H9 (cell line): ENCODE data around the gene FAM13A. TPM values are rescaled to one million over a fixed set of nuclear protein-coding genes. Genes with fewer than 3 reads are reported as not detected.

ENCODE experiments used
- DNase-seq: peaks from one replicate; pipeline ENCODE4 v3.0.0-alpha.2; 2017
- H2AFZ ChIP-seq: one replicate; pipeline ENCODE4 v1.6.1; 2013; ENCODE audit warnings: mild to moderate bottlenecking, low read length, control low read depth, moderate library complexity
- H2AK5ac ChIP-seq: 2 replicates; pipeline ENCODE4 v1.6.1; 2013; ENCODE audit warnings: low read length, control low read depth, mixed read lengths; ENCODE audit not compliant: insufficient read length
- H2BK120ac ChIP-seq: one replicate; pipeline ENCODE4 v1.6.1; 2013; ENCODE audit warnings: low read depth, mild to moderate bottlenecking, low read length, control low read depth, inconsistent platforms; ENCODE audit not compliant: poor library complexity, severe bottlenecking
- H2BK12ac ChIP-seq: 2 replicates; pipeline ENCODE4 v1.6.1; 2013; ENCODE audit warnings: low read length, control low read depth, mixed read lengths, low read depth; ENCODE audit not compliant: insufficient read length
- H2BK15ac ChIP-seq: 2 replicates; pipeline ENCODE4 v1.6.1; 2013; ENCODE audit warnings: low read depth, low read length, control low read depth
- H2BK20ac ChIP-seq: one replicate; pipeline ENCODE4 v1.6.1; 2013; ENCODE audit warnings: low read depth, mild to moderate bottlenecking, low read length, control low read depth, inconsistent platforms; ENCODE audit not compliant: poor library complexity, severe bottlenecking
- H2BK5ac ChIP-seq: 2 replicates; pipeline ENCODE4 v1.6.1; 2013; ENCODE audit warnings: low read length, control low read depth, mixed read lengths; ENCODE audit not compliant: insufficient read length
- H3K14ac ChIP-seq: 2 replicates; pipeline ENCODE4 v1.6.1; 2013; ENCODE audit warnings: low read length, control low read depth; ENCODE audit not compliant: insufficient read depth
- H3K18ac ChIP-seq: 2 replicates; pipeline ENCODE4 v1.6.1; 2013; ENCODE audit warnings: low read depth, mild to moderate bottlenecking, mixed read lengths, low read length, control low read depth; ENCODE audit not compliant: insufficient read length
- H3K23ac ChIP-seq: 2 replicates; pipeline ENCODE4 v1.6.1; 2013; ENCODE audit warnings: low read length, control low read depth, mixed read lengths, low read depth; ENCODE audit not compliant: insufficient read length
- H3K23me2 ChIP-seq: 2 replicates; pipeline ENCODE4 v1.6.1; 2013; ENCODE audit warnings: low read depth, mild to moderate bottlenecking, mixed read lengths, low read length, control low read depth; ENCODE audit not compliant: insufficient read length, poor library complexity, severe bottlenecking
- H3K27ac ChIP-seq: 2 replicates; pipeline ENCODE4 v1.5.1; 2013; ENCODE audit warnings: low read length, control low read depth, mixed read lengths, low read depth; ENCODE audit not compliant: insufficient read length
- H3K27me3 ChIP-seq: 2 replicates; pipeline ENCODE4 v1.6.1; 2013; ENCODE audit warnings: low read length, control low read depth, inconsistent platforms; ENCODE audit not compliant: insufficient read depth
- H3K4ac ChIP-seq: 2 replicates; pipeline ENCODE4 v1.6.1; 2013; ENCODE audit warnings: low read depth, mild to moderate bottlenecking, control low read depth, inconsistent platforms, low read length, moderate library complexity
- H3K4me1 ChIP-seq: 2 replicates; pipeline ENCODE4 v1.6.1; 2013; ENCODE audit warnings: low read length, control low read depth, inconsistent platforms; ENCODE audit not compliant: insufficient read depth
- H3K4me2 ChIP-seq: 2 replicates; pipeline ENCODE4 v1.6.1; 2013; ENCODE audit warnings: low read length, control low read depth, mixed read lengths; ENCODE audit not compliant: insufficient read length, insufficient read depth
- H3K56ac ChIP-seq: 2 replicates; pipeline ENCODE4 v1.6.1; 2013; ENCODE audit warnings: low read depth, mild to moderate bottlenecking, mixed read lengths, low read length, control low read depth; ENCODE audit not compliant: insufficient read length
- H3K79me1 ChIP-seq: 2 replicates; pipeline ENCODE4 v1.6.1; 2013; ENCODE audit warnings: low read depth, mild to moderate bottlenecking, moderate library complexity, low read length, control low read depth, inconsistent platforms; ENCODE audit not compliant: insufficient read depth, poor library complexity, severe bottlenecking
- H3K79me2 ChIP-seq: 2 replicates; pipeline ENCODE4 v1.6.1; 2013; ENCODE audit warnings: low read length, control low read depth, inconsistent platforms; ENCODE audit not compliant: insufficient read depth
- H3K9ac ChIP-seq: 2 replicates; pipeline ENCODE4 v1.6.1; 2013; ENCODE audit warnings: low read length, control low read depth, mixed read lengths; ENCODE audit not compliant: insufficient read length; ENCODE audit errors: extremely low read depth
- H3K9me3 ChIP-seq: one replicate; pipeline ENCODE4 v1.6.1; 2013; ENCODE audit warnings: low read depth, low read length, inconsistent platforms; ENCODE audit not compliant: control insufficient read depth
- H3T11ph ChIP-seq: one replicate; pipeline ENCODE4 v1.6.1; 2013; ENCODE audit warnings: mild to moderate bottlenecking, low read length, control low read depth, inconsistent platforms
- H4K20me1 ChIP-seq: one replicate; pipeline ENCODE4 v1.6.1; 2013; ENCODE audit not compliant: control insufficient read depth, insufficient read length, insufficient read depth
- H4K5ac ChIP-seq: 2 replicates; pipeline ENCODE4 v1.6.1; 2013; ENCODE audit warnings: low read depth, mild to moderate bottlenecking, mixed read lengths, low read length, control low read depth; ENCODE audit not compliant: insufficient read length
- H4K8ac ChIP-seq: replicated peaks from 2 replicates; pipeline ENCODE4 v1.6.1; 2013; ENCODE audit warnings: low read length, control low read depth, mixed read lengths, low read depth; ENCODE audit not compliant: insufficient read length
- H4K91ac ChIP-seq: 2 replicates; pipeline ENCODE4 v1.6.1; 2013; ENCODE audit warnings: low read depth, mild to moderate bottlenecking, moderate library complexity, mixed read lengths, low read length, control low read depth; ENCODE audit not compliant: insufficient read length
- H3K27ac Mint-ChIP-seq, 3 experiments: 2 replicates in 2 of 3; 3 replicates in 1 of 3; pipeline ENCODE4 v1.8.0; 2020 to 2021; ENCODE audit warnings: mixed read lengths in 3 of 3, mild to moderate bottlenecking in 1 of 3, moderate library complexity in 1 of 3
- H3K27me3 Mint-ChIP-seq: 2 replicates; pipeline ENCODE4 v1.8.0; 2021; ENCODE audit warnings: low read depth, mild to moderate bottlenecking, moderate library complexity, mixed read lengths
- H3K36me3 Mint-ChIP-seq, 3 experiments: 2 replicates in 2 of 3; 3 replicates in 1 of 3; pipeline ENCODE4 v1.8.0; 2020 to 2021; ENCODE audit warnings: low read depth in 3 of 3, mixed read lengths in 3 of 3; ENCODE audit not compliant: insufficient read depth in 1 of 3
- H3K4me1 Mint-ChIP-seq, 2 experiments: 2 replicates each; pipeline ENCODE4 v1.8.0; 2020; ENCODE audit warnings: mixed read lengths in 2 of 2
- H3K4me3 Mint-ChIP-seq, 2 experiments: 2 replicates in 1 of 2; 3 replicates in 1 of 2; pipeline ENCODE4 v1.8.0; 2020 to 2021; ENCODE audit warnings: mild to moderate bottlenecking in 2 of 2, mixed read lengths in 2 of 2, moderate library complexity in 1 of 2
- H3K9me3 Mint-ChIP-seq, 2 experiments: 2 replicates in 1 of 2; 3 replicates in 1 of 2; pipeline ENCODE4 v1.8.0; 2020; ENCODE audit warnings: mild to moderate bottlenecking in 2 of 2, mixed read lengths in 2 of 2, moderate library complexity in 1 of 2
- WGBS: extraction: QIAGEN DNeasy Blood & Tissue Kit; methylation state at CpG from one replicate; pipeline ENCODE4 v1.1.7; 2013; ENCODE audit warnings: missing lambda C conversion rate, low lambda C conversion rate, mixed read lengths; ENCODE audit not compliant: insufficient read length; ENCODE audit errors: extremely low coverage; 5-methylcytosine and 5-hydroxymethylcytosine counted together
- total RNA-seq: library from RNA; stranded (reverse); gene quantifications from 2 replicates; pipeline ENCODE4 v1.2.1, GENCODE V29; 2021
- TF ChIP-seq, protein P1 (sequence below): fragments of 200-600 bp; sonication (generic); conservative IDR thresholded peaks from 3 replicates; pipeline ENCODE4 v1.8.0; 2021; ENCODE audit warnings: antibody characterized with exemption, mild to moderate bottlenecking

Gene FAM13A
- total RNA-seq, 1 experiment from 2014 or later, result 12.7 TPM

DNA sequence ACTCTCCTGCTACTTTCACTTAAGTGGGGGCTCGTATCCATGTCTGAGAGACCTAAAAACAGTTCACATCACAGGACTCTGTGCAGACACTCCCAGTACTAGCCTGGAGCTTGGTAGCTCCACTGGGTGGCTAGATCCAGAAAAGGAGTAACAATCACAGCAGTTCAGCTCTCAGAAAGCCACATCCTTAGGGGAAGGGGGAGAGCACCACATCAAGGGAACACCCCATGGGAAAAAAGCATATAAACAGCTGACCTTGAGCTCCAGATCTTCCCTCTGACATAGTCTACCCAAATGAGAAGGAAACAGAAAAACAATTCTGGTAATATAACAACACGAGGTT is 175.8 kb downstream of the FAM13A start:
- no peak overlapping the region for H2AK5ac ChIP-seq
- H3K4me1 Mint-ChIP-seq, result peaks cover 15 to 17% of the 10 kb centered on the region in 2 experiments
- no peak overlapping the region for H3K4me3 Mint-ChIP-seq
- H2AFZ ChIP-seq, result no peak overlapping the region
- no peaks in the 10 kb centered on the region for H3K36me3 Mint-ChIP-seq
- peaks cover 3% of the 10 kb centered on the region for H3K79me1 ChIP-seq
- no peak overlapping the region for H2BK15ac ChIP-seq
- no peak overlapping the region for H4K5ac ChIP-seq
- no peak overlapping the region for H2BK12ac ChIP-seq
- no peak overlapping the region for H3T11ph ChIP-seq
- H3K4me2 ChIP-seq, result no peak overlapping the region
- TF ChIP-seq, protein P1, sequence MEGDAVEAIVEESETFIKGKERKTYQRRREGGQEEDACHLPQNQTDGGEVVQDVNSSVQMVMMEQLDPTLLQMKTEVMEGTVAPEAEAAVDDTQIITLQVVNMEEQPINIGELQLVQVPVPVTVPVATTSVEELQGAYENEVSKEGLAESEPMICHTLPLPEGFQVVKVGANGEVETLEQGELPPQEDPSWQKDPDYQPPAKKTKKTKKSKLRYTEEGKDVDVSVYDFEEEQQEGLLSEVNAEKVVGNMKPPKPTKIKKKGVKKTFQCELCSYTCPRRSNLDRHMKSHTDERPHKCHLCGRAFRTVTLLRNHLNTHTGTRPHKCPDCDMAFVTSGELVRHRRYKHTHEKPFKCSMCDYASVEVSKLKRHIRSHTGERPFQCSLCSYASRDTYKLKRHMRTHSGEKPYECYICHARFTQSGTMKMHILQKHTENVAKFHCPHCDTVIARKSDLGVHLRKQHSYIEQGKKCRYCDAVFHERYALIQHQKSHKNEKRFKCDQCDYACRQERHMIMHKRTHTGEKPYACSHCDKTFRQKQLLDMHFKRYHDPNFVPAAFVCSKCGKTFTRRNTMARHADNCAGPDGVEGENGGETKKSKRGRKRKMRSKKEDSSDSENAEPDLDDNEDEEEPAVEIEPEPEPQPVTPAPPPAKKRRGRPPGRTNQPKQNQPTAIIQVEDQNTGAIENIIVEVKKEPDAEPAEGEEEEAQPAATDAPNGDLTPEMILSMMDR, result no peak
- WGBS, result no CpG with 5 or more reads among the region's 2 CpGs
- no peaks in the 10 kb centered on the region for H3K27me3 ChIP-seq
- H3K79me2 ChIP-seq, result no peaks in the 10 kb centered on the region
- H3K23ac ChIP-seq, result no peak overlapping the region
- H3K9me3 Mint-ChIP-seq, result peaks cover 0 to 3% of the 10 kb centered on the region in 2 experiments; a peak in 2 of 5 replicates
- H3K18ac ChIP-seq, result no peak overlapping the region
- H3K14ac ChIP-seq, result no peak overlapping the region
- no peak overlapping the region for H3K9ac ChIP-seq
- H4K20me1 ChIP-seq, result no peaks in the 10 kb centered on the region
- no peak for DNase-seq
- H3K23me2 ChIP-seq, result no peaks in the 10 kb centered on the region
- H3K56ac ChIP-seq, result no peak overlapping the region
- H4K8ac ChIP-seq, result no peak overlapping the region
- peak overlapping the region in 1 of 3 experiments; percentile 53; a peak in 3 of 7 replicates for H3K27ac Mint-ChIP-seq
- H4K91ac ChIP-seq, result no peak overlapping the region
- H3K4me1 ChIP-seq, result no peaks in the 10 kb centered on the region
- no peak overlapping the region for H3K4ac ChIP-seq
- no peaks in the 10 kb centered on the region for H3K9me3 ChIP-seq
- no peak overlapping the region for H2BK120ac ChIP-seq
- no peak overlapping the region for H3K27ac ChIP-seq
- H2BK20ac ChIP-seq, result no peak overlapping the region
- no peaks in the 10 kb centered on the region for H3K27me3 Mint-ChIP-seq
- H2BK5ac ChIP-seq, result no peak overlapping the region
